GM23338 (cell line): Measurements from ENCODE around the gene PER3.

Experiments
- CREB1 ChIP-seq: fragments of 250-450 bp; sonication (Bioruptor Pico); IDR thresholded peaks from 2 replicates; pipeline ENCODE4 v1.5.0; 2020; ENCODE audit warnings: low read depth, mild to moderate bottlenecking, moderate library complexity
- CTCF ChIP-seq, 2 experiments: fragments of 200-600 bp in 1 of 2; sonication (generic) in 1 of 2; conservative IDR thresholded peaks; 2 replicates each; pipeline versions ENCODE4 v1.5.1 to v1.6.1; 2016 to 2017; ENCODE audit warnings: antibody characterized with exemption in 2 of 2, low read depth in 2 of 2, mild to moderate bottlenecking in 2 of 2, moderate library complexity in 1 of 2
- ETS1 ChIP-seq: IDR thresholded peaks from 2 replicates; pipeline ENCODE4 v1.6.1; 2016; ENCODE audit warnings: antibody characterized with exemption
- EZH2 ChIP-seq: fragments of 200-600 bp; sonication (generic); IDR thresholded peaks from one replicate; pipeline ENCODE4 v1.8.0; 2017; ENCODE audit warnings: antibody characterized with exemption, mild to moderate bottlenecking, low read depth; ENCODE audit not compliant: unreplicated experiment
- EZH2phosphoT487 ChIP-seq: fragments of 200-600 bp; sonication (generic); IDR thresholded peaks from one replicate; pipeline ENCODE4 v1.8.1; 2018; ENCODE audit warnings: antibody characterized with exemption; ENCODE audit not compliant: unreplicated experiment
- JUNB ChIP-seq: IDR thresholded peaks from one replicate; pipeline ENCODE4 v1.6.1; 2016; ENCODE audit warnings: antibody characterized with exemption; ENCODE audit not compliant: unreplicated experiment
- NANOG ChIP-seq: IDR thresholded peaks from 2 replicates; pipeline ENCODE4 v1.6.1; 2016; ENCODE audit warnings: antibody characterized with exemption, borderline replicate concordance
- POLR2AphosphoS5 ChIP-seq: IDR thresholded peaks from 2 replicates; pipeline ENCODE4 v1.6.1; 2016; ENCODE audit warnings: antibody characterized with exemption, low read depth
- ZNF114 ChIP-seq: fragments of 250-450 bp; sonication (Bioruptor Pico); IDR thresholded peaks from 2 replicates; pipeline ENCODE4 v1.5.0; 2020; ENCODE audit warnings: mild to moderate bottlenecking, moderate library complexity
- ZNF331 ChIP-seq: fragments of 250-450 bp; sonication (Bioruptor Pico); IDR thresholded peaks from 2 replicates; pipeline ENCODE4 v1.5.0; 2020; ENCODE audit warnings: low read depth, mild to moderate bottlenecking, moderate library complexity
- TF ChIP-seq, protein P1 (sequence below): IDR thresholded peaks from one replicate; pipeline ENCODE4 v1.6.1; 2018; ENCODE audit warnings: antibody characterized with exemption; ENCODE audit not compliant: unreplicated experiment

DNA sequence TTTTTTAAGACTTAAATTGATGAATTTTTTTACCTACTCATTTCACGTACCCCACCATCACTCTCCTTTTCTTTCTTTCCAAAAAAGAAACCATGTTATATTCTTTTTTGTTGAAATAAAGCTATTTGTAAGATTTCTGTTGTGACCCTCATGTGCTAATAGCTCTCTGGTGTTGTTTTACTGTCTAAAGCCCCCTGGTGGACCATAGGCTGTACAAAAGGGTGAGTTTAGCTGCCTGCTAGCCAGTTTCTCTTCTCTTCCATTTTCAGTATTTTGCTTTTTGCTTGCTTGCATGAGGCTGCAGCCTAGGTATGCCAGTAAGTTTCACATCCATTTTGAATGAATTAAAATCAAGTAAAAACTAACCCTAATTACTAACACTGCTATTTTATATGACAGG is 28.6 kb upstream of the PER3 start:
- TF ChIP-seq EZH2 (no peak), CTCF (conservative IDR thresholded peaks at IDR 0.05; ENCODE audit: low read depth in 2 of 2) (peak; percentile 47 to 66), ETS1 (no peak), POLR2AphosphoS5 (no peak), EZH2phosphoT487 (no peak), JUNB (no peak), CREB1 (CRISPR knock-in tag) (no peak), NANOG (no peak), ZNF114 (CRISPR knock-in tag) (no peak), ZNF331 (CRISPR knock-in tag) (no peak)
- TF ChIP-seq, protein P1, sequence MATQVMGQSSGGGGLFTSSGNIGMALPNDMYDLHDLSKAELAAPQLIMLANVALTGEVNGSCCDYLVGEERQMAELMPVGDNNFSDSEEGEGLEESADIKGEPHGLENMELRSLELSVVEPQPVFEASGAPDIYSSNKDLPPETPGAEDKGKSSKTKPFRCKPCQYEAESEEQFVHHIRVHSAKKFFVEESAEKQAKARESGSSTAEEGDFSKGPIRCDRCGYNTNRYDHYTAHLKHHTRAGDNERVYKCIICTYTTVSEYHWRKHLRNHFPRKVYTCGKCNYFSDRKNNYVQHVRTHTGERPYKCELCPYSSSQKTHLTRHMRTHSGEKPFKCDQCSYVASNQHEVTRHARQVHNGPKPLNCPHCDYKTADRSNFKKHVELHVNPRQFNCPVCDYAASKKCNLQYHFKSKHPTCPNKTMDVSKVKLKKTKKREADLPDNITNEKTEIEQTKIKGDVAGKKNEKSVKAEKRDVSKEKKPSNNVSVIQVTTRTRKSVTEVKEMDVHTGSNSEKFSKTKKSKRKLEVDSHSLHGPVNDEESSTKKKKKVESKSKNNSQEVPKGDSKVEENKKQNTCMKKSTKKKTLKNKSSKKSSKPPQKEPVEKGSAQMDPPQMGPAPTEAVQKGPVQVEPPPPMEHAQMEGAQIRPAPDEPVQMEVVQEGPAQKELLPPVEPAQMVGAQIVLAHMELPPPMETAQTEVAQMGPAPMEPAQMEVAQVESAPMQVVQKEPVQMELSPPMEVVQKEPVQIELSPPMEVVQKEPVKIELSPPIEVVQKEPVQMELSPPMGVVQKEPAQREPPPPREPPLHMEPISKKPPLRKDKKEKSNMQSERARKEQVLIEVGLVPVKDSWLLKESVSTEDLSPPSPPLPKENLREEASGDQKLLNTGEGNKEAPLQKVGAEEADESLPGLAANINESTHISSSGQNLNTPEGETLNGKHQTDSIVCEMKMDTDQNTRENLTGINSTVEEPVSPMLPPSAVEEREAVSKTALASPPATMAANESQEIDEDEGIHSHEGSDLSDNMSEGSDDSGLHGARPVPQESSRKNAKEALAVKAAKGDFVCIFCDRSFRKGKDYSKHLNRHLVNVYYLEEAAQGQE = no peak
